NCI-H1436 treated with DMSO at 0.1 percent for 48 hours (cell line): ENCODE measurements around the gene GPR18.

Experiments used
- DNase-seq: peaks from one replicate; lab custom pipeline; 2025; lab: John Stamatoyannopoulos, UW

GPR18 gene

DNA sequence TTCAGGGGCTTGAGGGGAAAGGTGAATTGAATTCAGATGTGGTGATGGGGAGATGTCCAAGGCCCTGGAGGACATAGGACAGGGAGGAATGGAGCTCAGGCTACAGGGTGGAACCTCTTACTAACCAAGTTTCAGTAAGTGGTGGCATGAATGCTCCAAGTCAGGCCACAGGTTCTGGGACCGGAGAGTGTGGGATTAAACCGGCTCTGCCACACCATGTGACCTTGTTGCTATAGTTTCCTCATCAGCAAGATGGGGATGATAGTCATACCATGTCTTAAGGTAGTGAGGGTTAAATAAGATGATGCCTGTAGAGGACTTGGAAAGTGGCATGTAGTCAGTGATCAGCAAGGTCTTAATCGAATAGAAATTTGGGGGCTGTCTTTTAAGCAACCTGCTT is 32.7 kb upstream of the GPR18 start:
- DNase-seq: no peak

- no peak for DNase-seq
Observed at GRCh38 chr13:99289674-99290337, 31.6 kb upstream of the GPR18 start.

DNA sequence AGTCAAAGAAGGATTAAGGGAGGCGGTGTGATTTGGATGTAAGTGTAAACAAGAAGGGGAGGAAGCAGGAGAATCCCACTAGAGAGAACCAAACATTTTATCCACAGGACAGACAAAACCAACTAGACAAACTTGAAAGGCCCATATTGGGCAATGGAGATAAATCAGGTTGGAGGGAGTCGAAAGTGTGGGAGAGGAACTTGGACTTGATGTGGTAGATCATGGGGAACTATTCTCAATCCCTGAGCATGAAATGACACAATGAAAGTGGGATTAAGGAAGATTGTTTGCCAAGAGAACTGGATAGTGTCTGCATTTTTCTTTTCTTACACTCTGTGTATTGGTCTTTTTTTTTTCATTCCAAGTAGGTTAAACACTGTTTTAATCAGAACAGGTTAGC is 31.1 kb upstream of the GPR18 start:
- DNase-seq: no peak

DNA sequence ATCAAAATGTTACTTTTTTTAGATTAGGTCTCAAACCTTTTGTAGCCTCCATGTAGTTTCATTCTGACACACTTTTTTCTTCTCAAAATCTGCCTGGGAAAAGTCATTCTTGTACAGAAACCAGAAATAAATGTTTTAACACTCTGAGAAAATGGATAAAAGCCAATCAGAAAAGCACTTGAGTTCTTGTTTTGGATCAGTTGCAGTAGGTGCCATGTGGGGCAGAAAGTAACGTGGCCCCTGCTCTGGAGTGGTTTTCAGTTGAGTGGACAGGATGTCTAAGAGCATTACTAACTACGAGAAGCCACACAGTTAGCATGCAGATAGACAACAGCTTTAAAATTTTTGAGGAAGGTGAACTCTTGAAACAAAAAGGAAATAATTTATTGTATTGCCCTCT is 29.9 kb upstream of the GPR18 start:
- DNase-seq: no peak

GRCh38 chr13:99287551-99287950 is 29.4 kb upstream of the GPR18 start:
- no peak for DNase-seq

GRCh38 chr13:99285432-99286182 is 27.4 kb upstream of the GPR18 start:
- no peak for DNase-seq

- no peak for DNase-seq
Observed at GRCh38 chr13:99282264-99283231, 24.4 kb upstream of the GPR18 start.

DNA sequence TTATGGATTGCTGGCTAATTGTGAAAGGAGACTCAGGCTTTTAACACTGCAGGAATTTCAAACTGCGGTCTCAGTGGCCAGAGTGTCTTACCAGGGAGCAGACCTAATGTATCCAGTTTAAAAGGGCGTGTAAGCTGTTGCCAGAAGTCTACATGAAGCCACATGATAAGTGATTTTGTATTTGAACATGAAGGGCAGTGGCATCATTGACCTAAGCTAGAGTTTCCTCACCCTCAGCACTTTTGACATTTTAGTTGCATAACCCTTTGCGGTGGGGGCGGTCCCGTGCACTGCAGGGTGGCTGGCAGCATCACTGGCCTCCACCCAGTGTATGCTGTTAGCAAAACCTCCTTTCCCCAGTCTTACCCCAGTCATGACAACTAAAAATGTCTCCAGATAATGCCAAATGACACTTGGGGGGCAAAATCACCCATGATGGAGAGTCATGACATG is 23.7 kb upstream of the GPR18 start:
- DNase-seq: no peak

- no peak for DNase-seq
Observed at GRCh38 chr13:99280166-99280565, 22.0 kb upstream of the GPR18 start.

GRCh38 chr13:99279637-99280036 is 21.5 kb upstream of the GPR18 start:
- DNase-seq: no peak

- DNase-seq: no peak
Observed at GRCh38 chr13:99278843-99279242, 20.7 kb upstream of the GPR18 start.

- DNase-seq: no peak
Observed at GRCh38 chr13:99278200-99278599, 20.0 kb upstream of the GPR18 start.

DNA sequence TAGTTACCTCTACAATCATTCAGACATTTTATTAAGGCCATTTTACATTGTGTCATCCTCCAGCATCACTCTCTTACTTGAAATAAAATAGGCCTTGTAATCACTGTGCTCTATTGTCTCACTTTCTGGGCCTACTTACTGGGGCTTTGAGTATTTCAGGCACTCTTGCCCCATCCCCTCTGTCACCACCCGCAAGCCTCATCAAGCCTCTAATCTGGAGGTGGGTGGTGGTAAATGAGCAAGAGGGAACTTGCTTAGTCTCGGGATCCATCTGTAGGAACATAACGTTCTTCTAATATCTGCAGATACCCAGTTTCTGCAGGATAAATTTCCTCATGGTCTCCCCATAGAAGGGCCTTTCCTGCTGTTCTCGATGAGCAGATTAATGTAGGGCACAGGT is 19.4 kb upstream of the GPR18 start:
- DNase-seq: no peak

- no peak for DNase-seq
Observed at GRCh38 chr13:99276706-99277105, 18.5 kb upstream of the GPR18 start.

GRCh38 chr13:99275093-99275469 is 16.9 kb upstream of the GPR18 start:
- DNase-seq: no peak

DNA sequence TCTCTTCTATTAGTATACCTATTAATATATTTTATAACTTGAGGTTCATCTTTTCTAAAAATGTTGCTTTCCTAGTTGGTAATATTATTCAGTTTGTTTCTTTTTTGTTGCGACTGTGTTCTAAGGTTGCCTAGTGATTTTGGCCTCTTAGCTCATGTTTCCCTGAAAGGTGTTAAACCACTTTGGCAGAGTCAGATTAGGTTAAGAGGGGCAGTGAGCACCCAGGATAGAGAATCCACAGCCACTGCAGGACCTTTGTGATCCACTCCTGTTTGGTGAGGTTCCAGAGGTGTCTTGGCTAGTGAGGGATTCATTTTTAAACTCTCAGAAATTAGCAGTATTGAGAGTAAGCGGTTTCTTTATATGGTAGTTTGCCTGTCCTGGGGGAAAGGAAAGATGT is 14.9 kb upstream of the GPR18 start:
- DNase-seq: no peak

DNA sequence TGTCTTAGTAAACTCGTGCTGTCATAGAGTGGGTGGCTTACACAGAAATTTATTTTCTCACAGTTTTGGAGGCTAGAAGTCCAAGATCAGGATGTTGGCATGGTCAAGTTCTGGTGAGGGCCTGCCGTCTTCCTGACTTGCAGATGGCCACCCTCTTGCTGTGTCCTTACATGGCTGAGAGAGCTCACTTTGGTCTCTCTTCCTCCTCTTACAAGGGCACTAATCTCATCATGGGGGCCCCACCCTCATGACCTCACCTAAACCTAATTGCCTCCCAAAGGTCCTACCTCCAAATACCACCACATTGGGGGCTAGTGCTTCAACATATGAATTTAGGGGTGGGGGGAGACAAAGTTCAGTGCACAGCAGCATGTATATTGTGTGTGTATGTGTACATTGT is 14.3 kb upstream of the GPR18 start:
- DNase-seq: no peak

GRCh38 chr13:99271249-99271648 is 13.1 kb upstream of the GPR18 start:
- no peak for DNase-seq

- DNase-seq: no peak
Observed at GRCh38 chr13:99270518-99270917, 12.3 kb upstream of the GPR18 start.

DNA sequence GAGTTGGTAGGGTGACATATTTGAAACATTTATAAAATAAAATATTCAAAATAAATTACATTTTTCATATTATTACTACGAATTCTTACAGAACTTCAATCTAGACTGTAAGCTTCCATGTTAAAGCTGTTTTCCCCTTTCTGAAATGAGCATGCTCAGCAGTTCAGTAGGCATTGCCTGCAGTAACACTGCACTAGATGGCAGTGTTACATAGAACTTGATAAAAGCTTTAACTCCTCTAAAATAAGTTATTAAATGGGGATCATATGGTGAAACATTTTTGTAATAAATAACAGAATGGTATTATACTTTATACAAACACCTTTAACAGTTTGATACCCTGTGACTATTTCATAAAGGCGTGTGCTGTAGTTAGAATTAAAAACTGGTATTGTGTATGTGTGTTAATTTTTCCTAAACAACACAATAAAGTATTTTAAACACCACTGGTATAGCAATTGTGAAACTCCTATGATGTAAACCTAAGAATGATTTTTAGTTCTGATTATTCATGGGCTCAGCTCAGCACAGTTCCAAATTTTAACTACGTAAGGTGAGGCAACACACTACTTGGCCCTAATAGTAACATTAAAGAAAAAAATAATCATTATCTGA is 11.6 kb upstream of the GPR18 start:
- DNase-seq: no peak

- DNase-seq: no peak
Observed at GRCh38 chr13:99268822-99269221, 10.6 kb upstream of the GPR18 start.

GRCh38 chr13:99267927-99268326 is 9.7 kb upstream of the GPR18 start:
- no peak for DNase-seq
